A673 (cell line): Measurements from ENCODE around the gene ITGBL1. TPM values are rescaled to one million over a fixed set of nuclear protein-coding genes. Genes with fewer than 3 reads are reported as not detected.

ENCODE experiments used
- BruUV-seq: library from RNA; stranded (reverse); fragments of 400-500 nt; replicated peaks from 2 replicates; lab custom pipeline; 2021; lab: Mats Ljungman, UMichigan
- CTCF ChIA-PET: fragments of 300-600 bp; sonication (Branson Sonifier 250); formaldehyde crosslinking; loops from one replicate; lab custom pipeline; 2022; ENCODE audit warnings: antibody characterized with exemption; lab: Charles Lee
- POLR2A ChIA-PET: fragments of 300-600 bp; sonication (Branson Sonifier 250); formaldehyde crosslinking; loops from one replicate; lab custom pipeline; 2022; ENCODE audit warnings: antibody characterized with exemption; ENCODE audit not compliant: low non-redundant PET; lab: Charles Lee
- DNase-seq: peaks from one replicate; pipeline ENCODE4 v3.0.0-alpha.2; 2015; ENCODE audit warnings: low spot score
- H3K27ac ChIP-seq: fragments of 200-600 bp; sonication (generic); 2 replicates; pipeline ENCODE4 v1.5.1; 2016; ENCODE audit warnings: mixed run types, low read depth, mild to moderate bottlenecking, mixed read lengths, antibody characterized with exemption, low read length; ENCODE audit not compliant: poor library complexity, severe bottlenecking
- H3K27me3 ChIP-seq: fragments of 200-600 bp; sonication (generic); replicated peaks from 2 replicates; pipeline ENCODE4 v1.6.1; 2017; ENCODE audit warnings: mixed run types, low read depth, mild to moderate bottlenecking, mixed read lengths, antibody characterized with exemption, low read length; ENCODE audit not compliant: insufficient read depth, poor library complexity
- H3K36me3 ChIP-seq: fragments of 200-600 bp; sonication (generic); 2 replicates; pipeline ENCODE4 v1.6.1; 2016; ENCODE audit warnings: mixed run types, mild to moderate bottlenecking, mixed read lengths, antibody characterized with exemption, low read length; ENCODE audit not compliant: insufficient read depth, poor library complexity, severe bottlenecking
- H3K4me1 ChIP-seq: fragments of 200-600 bp; sonication (generic); 2 replicates; pipeline ENCODE4 v1.6.1; 2017; ENCODE audit warnings: mixed run types, mild to moderate bottlenecking, mixed read lengths, antibody characterized with exemption, low read length; ENCODE audit not compliant: insufficient read depth, poor library complexity, severe bottlenecking
- H3K4me3 ChIP-seq: fragments of 200-600 bp; sonication (generic); 2 replicates; pipeline ENCODE4 v1.5.1; 2016; ENCODE audit warnings: low read depth, mixed run types, mild to moderate bottlenecking, mixed read lengths, low read length; ENCODE audit not compliant: poor library complexity, severe bottlenecking
- H3K9me3 ChIP-seq: fragments of 200-600 bp; sonication (generic); 2 replicates; pipeline ENCODE4 v1.6.1; 2016; ENCODE audit warnings: mixed run types, low read depth, mild to moderate bottlenecking, mixed read lengths, antibody characterized with exemption, low read length; ENCODE audit not compliant: poor library complexity, severe bottlenecking
- CTCF ChIP-seq: fragments of 300-800, 200-600 bp; sonication (generic); conservative IDR thresholded peaks from 2 replicates; pipeline ENCODE4 v1.5.1; 2017; ENCODE audit warnings: low read depth, mild to moderate bottlenecking, antibody characterized with exemption, low read length, moderate library complexity, mixed read lengths
- EZH2 ChIP-seq: fragments of 200-600 bp; sonication (generic); IDR thresholded peaks from 2 replicates; pipeline ENCODE4 v1.6.1; 2017; ENCODE audit warnings: borderline replicate concordance, low read depth, mild to moderate bottlenecking, mixed read lengths, antibody characterized with exemption, low read length; ENCODE audit not compliant: poor library complexity, severe bottlenecking
- intact Hi-C: fragments of 100-400 bp; cut with micrococcal nuclease; formaldehyde crosslinking; loops from one replicate; pipeline ENCODE4 v1.10.0; 2022; ENCODE audit not compliant: unreplicated experiment
- total RNA-seq: library from RNA; stranded (reverse); gene quantifications from 2 replicates; pipeline ENCODE4 v1.2.3, GENCODE V29; 2021

Gene ITGBL1
- total RNA-seq, 1 experiment from 2014 or later, result 0.64 TPM

GRCh38 chr13:101712026-101712348 is 259.5 kb downstream of the ITGBL1 start:
- intact Hi-C loops, result no loop called here
- no peak for DNase-seq
- no peak for TF ChIP-seq EZH2
- POLR2A ChIA-PET, result no interaction called here
- Histone ChIP-seq H3K9me3 (no peaks in the 10 kb centered on the region), H3K4me1 (peaks cover 2% of the 10 kb centered on the region), H3K27me3 (no peaks in the 10 kb centered on the region), H3K27ac (no peak overlapping the region), H3K4me3 (no peak overlapping the region), H3K36me3 (no peaks in the 10 kb centered on the region)
- BruUV-seq, result no TSS peak
- CTCF ChIA-PET, result no interaction called here

GRCh38 chr13:101714195-101714594 is 261.7 kb downstream of the ITGBL1 start:
- Histone ChIP-seq H3K36me3 (no peaks in the 10 kb centered on the region), H3K27me3 (no peaks in the 10 kb centered on the region), H3K27ac (no peak overlapping the region), H3K4me1 (no peaks in the 10 kb centered on the region), H3K9me3 (no peaks in the 10 kb centered on the region), H3K4me3 (no peak overlapping the region)
- intact Hi-C loops, result no loop called here
- POLR2A ChIA-PET, result no interaction called here
- no peak for TF ChIP-seq EZH2
- no peak for TF ChIP-seq CTCF
- no TSS peak for BruUV-seq
- CTCF ChIA-PET, result no interaction called here
- DNase-seq, result no peak

DNA sequence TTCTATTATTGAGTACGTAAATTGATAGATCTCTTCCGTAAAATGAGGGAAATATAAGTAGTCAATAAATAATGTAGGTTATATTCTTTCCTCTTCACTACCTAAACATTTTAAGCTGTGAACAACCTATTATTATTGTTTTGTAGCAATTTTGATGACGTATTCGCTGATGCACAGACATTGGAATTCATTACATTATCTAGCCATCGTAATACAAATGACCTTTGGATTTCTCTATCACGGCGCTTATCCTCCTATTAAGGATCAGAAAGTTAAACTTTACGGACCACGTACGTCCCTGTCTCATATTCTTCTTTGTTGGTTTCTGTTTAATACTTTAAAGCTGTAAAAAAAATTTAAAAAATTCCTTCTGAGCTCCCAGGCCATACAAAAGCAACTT is 264.9 kb downstream of the ITGBL1 start:
- no peak for TF ChIP-seq EZH2
- no peak for TF ChIP-seq CTCF
- ChIA-PET POLR2A (no interaction called here), CTCF (no interaction called here)
- Histone ChIP-seq H3K9me3 (no peaks in the 10 kb centered on the region), H3K27ac (no peak overlapping the region), H3K36me3 (no peaks in the 10 kb centered on the region), H3K4me1 (no peaks in the 10 kb centered on the region), H3K4me3 (no peak overlapping the region), H3K27me3 (no peaks in the 10 kb centered on the region)
- no TSS peak for BruUV-seq
- no peak for DNase-seq
- intact Hi-C loops, result no loop called here

DNA sequence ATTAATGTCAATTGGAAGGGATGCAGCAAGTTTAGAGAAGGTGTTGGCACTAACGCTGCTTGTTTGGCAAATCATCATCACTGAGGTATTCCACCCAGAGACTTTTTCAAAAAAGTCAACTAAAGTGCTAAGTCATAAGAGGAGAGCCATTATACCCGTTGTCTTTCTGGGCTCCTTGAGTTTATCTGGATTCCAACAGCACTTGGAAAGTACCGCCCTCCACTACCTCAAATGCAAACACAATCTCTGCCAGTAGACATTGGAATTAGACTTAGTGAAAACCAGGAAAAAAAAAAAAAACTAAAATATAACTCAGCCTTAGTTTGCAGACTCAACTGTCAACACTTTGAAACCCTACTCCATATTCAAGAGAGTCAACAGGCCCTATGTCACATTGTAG is 266.0 kb downstream of the ITGBL1 start:
- Histone ChIP-seq H3K4me1 (no peaks in the 10 kb centered on the region), H3K27ac (no peak overlapping the region), H3K27me3 (no peaks in the 10 kb centered on the region), H3K4me3 (no peak overlapping the region), H3K9me3 (no peaks in the 10 kb centered on the region), H3K36me3 (no peaks in the 10 kb centered on the region)
- ChIA-PET CTCF (no interaction called here), POLR2A (no interaction called here)
- DNase-seq, result no peak
- no TSS peak for BruUV-seq
- intact Hi-C loops, result no loop called here
- TF ChIP-seq EZH2 (no peak), CTCF (no peak)
